Central memory CD8-positive, alpha-beta T cell (primary cell): ENCODE measurements around the gene COX10.

Source experiments
- ATAC-seq: fragments of 150-1000 bp; cut with Tn5 transposase; replicated peaks from 2 replicates; pipeline ENCODE4 v1.10.0; 2022; ENCODE audit warnings: mild to moderate bottlenecking, moderate FRiP score, moderate number of reproducible peaks; ENCODE audit not compliant: poor library complexity, severe bottlenecking; ENCODE audit errors: extremely low read depth
- DNase-seq, 2 donors: peaks; one replicate each; pipeline ENCODE4 v3.0.0; 2021; ENCODE audit warnings: low spot score in 2 of 2
- H3K27ac Mint-ChIP-seq: one replicate; pipeline ENCODE4 v1.8.0; 2022; ENCODE audit warnings: low read depth, mild to moderate bottlenecking, moderate library complexity, mixed read lengths
- H3K27me3 Mint-ChIP-seq: one replicate; pipeline ENCODE4 v1.8.0; 2022; ENCODE audit warnings: mixed read lengths
- H3K36me3 Mint-ChIP-seq: one replicate; pipeline ENCODE4 v1.8.0; 2022; ENCODE audit warnings: mild to moderate bottlenecking, moderate library complexity, mixed read lengths; ENCODE audit not compliant: insufficient read depth
- H3K4me1 Mint-ChIP-seq: one replicate; pipeline ENCODE4 v1.8.0; 2022; ENCODE audit warnings: mixed read lengths
- H3K4me3 Mint-ChIP-seq: one replicate; pipeline ENCODE4 v1.8.0; 2022; ENCODE audit warnings: mild to moderate bottlenecking, moderate library complexity, mixed read lengths
- H3K9me3 Mint-ChIP-seq: one replicate; pipeline ENCODE4 v1.8.0; 2022; ENCODE audit warnings: mixed read lengths

Gene COX10

GRCh38 chr17:14051692-14052091 lies 17.6 kb upstream of the COX10 start:
- Mint-ChIP-seq H3K36me3 (peaks cover 2% of the 10 kb centered on the region), H3K9me3 (no peaks in the 10 kb centered on the region), H3K27ac (no peak overlapping the region), H3K27me3 (no peaks in the 10 kb centered on the region), H3K4me3 (no peak overlapping the region), H3K4me1 (peaks cover 11% of the 10 kb centered on the region)
- DNase-seq = no peak
- ATAC-seq = no peak

DNA sequence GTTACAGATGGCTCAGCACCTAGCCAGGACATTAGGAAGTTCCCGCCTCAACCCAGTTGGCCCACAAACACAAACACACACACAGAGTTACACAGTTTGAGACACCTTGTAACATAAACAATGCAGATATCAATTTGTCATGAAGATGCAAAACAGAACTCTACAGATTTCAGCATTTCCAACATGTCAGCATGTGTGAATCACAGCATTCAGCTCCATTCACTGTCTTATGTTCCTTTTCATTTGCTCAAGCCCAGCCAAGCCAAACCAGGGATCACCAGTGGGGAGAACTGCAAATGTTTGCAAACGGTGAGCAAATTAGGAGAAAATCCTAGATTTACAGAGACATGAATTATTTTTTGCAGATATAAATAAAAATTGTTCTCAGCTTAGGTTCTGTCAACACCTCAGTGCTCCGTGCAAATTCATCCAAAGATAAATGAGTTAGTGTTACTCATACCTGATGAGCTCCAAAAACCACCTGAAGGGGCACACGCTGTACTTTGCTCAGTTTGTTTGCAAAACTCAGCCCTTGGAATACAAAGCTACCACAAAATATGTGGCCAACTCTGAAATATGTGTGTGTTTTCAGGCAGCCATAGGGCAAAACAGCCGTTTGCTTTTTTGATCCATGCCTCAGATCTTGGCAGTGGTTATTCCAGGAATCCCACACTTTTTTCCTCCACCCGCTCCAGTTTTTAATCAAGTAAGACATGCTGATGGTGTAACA lies 16.3 kb upstream of the COX10 start:
- no peaks in the 10 kb centered on the region for H3K9me3 Mint-ChIP-seq
- H3K4me3 Mint-ChIP-seq = no peak overlapping the region
- H3K27ac Mint-ChIP-seq = no peak overlapping the region
- H3K36me3 Mint-ChIP-seq = peaks cover 2% of the 10 kb centered on the region
- H3K4me1 Mint-ChIP-seq = peaks cover 6% of the 10 kb centered on the region
- H3K27me3 Mint-ChIP-seq = no peaks in the 10 kb centered on the region
- DNase-seq (no peak), ATAC-seq (no peak)

- peaks cover 5% of the 10 kb centered on the region for H3K36me3 Mint-ChIP-seq
Observed at GRCh38 chr17:14057591-14057990, 11.7 kb upstream of the COX10 start.

DNA sequence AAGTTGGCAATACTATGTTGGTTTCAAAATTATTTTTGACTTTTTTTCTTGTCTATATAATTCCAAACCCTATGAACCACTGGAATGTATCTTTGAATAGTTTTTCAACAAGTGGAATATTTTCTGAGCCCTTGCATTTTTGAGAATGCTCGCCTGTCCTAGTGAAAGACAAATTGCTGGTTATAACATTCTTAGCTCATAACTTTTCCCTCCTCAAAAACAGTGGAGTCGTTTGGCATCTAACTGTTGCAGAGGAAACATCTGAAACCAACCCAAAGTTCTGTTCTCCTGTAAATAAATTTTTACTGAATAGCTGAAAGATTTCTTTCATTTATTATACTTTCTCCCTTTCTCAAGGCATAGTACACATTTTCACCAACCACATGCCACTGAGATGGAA lies 11.3 kb upstream of the COX10 start:
- H3K4me3 Mint-ChIP-seq = no peak overlapping the region
- no peak overlapping the region for H3K27ac Mint-ChIP-seq
- H3K36me3 Mint-ChIP-seq = peaks cover 5% of the 10 kb centered on the region
- H3K4me1 Mint-ChIP-seq = peaks cover 6% of the 10 kb centered on the region
- H3K27me3 Mint-ChIP-seq = no peaks in the 10 kb centered on the region
- DNase-seq = no peak
- no peak for ATAC-seq
- H3K9me3 Mint-ChIP-seq = no peaks in the 10 kb centered on the region

More at GRCh38 chr17:14057591-14057990, 11.7 kb upstream of the COX10 start:
- Mint-ChIP-seq H3K9me3 (no peaks in the 10 kb centered on the region), H3K27ac (no peak overlapping the region), H3K4me1 (peaks cover 6% of the 10 kb centered on the region), H3K27me3 (no peaks in the 10 kb centered on the region), H3K4me3 (no peak overlapping the region)
- DNase-seq (no peak), ATAC-seq (no peak)

DNA sequence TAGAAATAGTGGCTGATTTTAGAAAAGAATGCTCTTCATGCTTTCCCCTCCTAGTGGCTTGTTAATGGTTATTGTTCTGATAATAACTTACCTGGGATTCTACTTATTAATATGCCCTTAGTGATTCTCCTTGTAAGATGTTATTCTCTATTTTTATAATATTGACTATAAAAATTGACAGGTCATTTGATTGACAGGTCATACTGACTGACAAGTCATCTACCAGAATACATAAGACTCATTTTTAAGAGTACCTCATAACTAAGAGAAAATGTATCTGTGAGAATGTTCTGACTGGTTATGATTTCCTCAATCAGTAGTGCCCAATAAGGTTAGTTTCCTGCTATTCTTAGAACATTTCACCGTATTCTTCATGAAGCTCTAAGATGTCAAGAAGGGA lies 8.6 kb upstream of the COX10 start:
- no peaks in the 10 kb centered on the region for H3K27me3 Mint-ChIP-seq
- no peak for ATAC-seq
- DNase-seq = no peak
- no peaks in the 10 kb centered on the region for H3K9me3 Mint-ChIP-seq
- H3K4me3 Mint-ChIP-seq = no peak overlapping the region
- H3K27ac Mint-ChIP-seq = no peak overlapping the region
- H3K36me3 Mint-ChIP-seq = peaks cover 5% of the 10 kb centered on the region
- H3K4me1 Mint-ChIP-seq = peaks cover 6% of the 10 kb centered on the region

GRCh38 chr17:14061666-14062560 lies 7.4 kb upstream of the COX10 start:
- Mint-ChIP-seq H3K4me3 (no peak overlapping the region), H3K27ac (no peak overlapping the region), H3K27me3 (no peaks in the 10 kb centered on the region), H3K4me1 (peaks cover 6% of the 10 kb centered on the region), H3K36me3 (peaks cover 5% of the 10 kb centered on the region), H3K9me3 (no peaks in the 10 kb centered on the region)
- DNase-seq = no peak
- no peak for ATAC-seq

DNA sequence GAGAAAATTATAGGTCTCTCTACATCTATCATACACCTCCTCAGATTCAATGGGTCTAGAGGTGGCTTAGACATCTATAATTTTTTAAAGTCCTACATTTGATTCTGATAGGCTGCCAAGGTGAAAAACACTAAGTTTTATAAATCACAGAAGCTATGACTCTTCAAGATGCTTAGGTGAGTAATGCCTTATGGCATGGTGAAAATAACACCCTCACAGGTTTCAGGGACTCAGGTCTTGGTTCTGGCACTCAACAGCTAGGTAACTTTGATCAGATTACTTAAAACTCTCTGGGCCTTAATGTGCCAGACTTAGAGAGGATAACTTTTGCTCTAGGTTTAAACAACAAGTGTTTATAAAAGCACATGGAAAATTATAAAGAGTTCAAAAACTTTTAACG lies 2.0 kb upstream of the COX10 start:
- no peak overlapping the region for H3K4me3 Mint-ChIP-seq
- H3K27me3 Mint-ChIP-seq = no peaks in the 10 kb centered on the region
- ATAC-seq (no peak), DNase-seq (no peak)
- H3K9me3 Mint-ChIP-seq = no peaks in the 10 kb centered on the region
- no peak overlapping the region for H3K27ac Mint-ChIP-seq
- H3K36me3 Mint-ChIP-seq = peaks cover 3% of the 10 kb centered on the region
- H3K4me1 Mint-ChIP-seq = peaks cover 33% of the 10 kb centered on the region

- DNase-seq (no peak), ATAC-seq (peak; percentile 5)
- H3K4me3 Mint-ChIP-seq = peak overlapping the region; percentile 94
- no peaks in the 10 kb centered on the region for H3K27me3 Mint-ChIP-seq
- peak overlapping the region; percentile 92 for H3K27ac Mint-ChIP-seq
- H3K36me3 Mint-ChIP-seq = peaks cover 3% of the 10 kb centered on the region
- H3K4me1 Mint-ChIP-seq = peaks cover 33% of the 10 kb centered on the region
- H3K9me3 Mint-ChIP-seq = no peaks in the 10 kb centered on the region
Observed at GRCh38 chr17:14068542-14069250, 608 bp upstream of the COX10 start.

DNA sequence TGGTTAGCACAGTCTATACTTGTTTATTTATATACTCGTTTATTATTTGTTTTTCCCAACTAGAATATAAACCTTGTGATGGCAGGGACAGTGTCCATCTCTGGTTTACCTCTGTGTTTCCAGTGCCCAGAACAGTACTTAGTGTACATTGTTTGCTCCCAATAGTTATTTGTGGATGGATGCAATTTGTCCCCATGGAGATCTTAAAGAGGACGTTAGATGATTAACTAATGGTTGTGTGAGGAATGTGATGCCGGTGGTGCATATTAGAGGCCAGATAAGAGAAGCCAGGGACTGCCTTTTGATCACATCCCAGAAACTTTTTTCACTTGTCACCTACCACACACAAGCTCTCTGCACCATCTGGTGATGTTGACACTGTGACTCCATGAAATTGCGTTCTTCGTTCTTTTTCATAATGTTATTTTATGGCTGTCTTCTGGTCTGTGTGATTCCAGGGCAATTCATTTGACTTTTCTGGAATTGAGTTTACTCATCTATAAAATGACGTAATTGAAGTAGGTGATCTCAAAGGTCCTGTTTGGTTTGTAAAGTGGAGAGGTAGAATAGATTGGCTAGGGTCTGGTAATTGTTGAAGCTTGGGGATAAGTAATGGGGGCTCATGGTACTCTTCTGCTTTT lies 1.2 kb downstream of the COX10 start:
- no peak overlapping the region for H3K27ac Mint-ChIP-seq
- DNase-seq (no peak), ATAC-seq (no peak)
- peak overlapping the region; percentile 94 for H3K4me3 Mint-ChIP-seq
- no peaks in the 10 kb centered on the region for H3K9me3 Mint-ChIP-seq
- peaks cover 6% of the 10 kb centered on the region for H3K36me3 Mint-ChIP-seq
- H3K27me3 Mint-ChIP-seq = no peaks in the 10 kb centered on the region
- H3K4me1 Mint-ChIP-seq = peaks cover 33% of the 10 kb centered on the region

GRCh38 chr17:14072881-14073280 lies 3.6 kb downstream of the COX10 start:
- no peak overlapping the region for H3K27ac Mint-ChIP-seq

DNA sequence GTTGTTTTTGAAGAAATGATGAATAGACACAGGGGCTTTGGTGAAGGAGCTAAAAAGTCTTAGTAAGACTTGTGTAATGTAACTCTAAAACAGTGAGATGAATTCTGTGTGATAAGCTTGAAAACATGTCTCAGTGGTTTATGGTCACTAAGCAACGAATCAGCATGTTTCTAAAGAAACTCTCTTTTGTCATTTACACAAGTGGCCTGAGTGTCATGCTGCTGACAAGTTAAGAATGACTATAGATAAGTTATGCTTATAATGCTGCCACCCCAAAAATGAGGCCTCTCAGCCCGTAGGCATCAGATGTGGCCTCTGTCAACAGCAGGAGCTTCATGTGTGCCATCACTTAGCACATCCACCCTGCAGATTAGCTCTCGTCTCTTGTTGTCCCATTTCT lies 8.7 kb downstream of the COX10 start:
- Mint-ChIP-seq H3K27ac (no peak overlapping the region), H3K9me3 (no peaks in the 10 kb centered on the region), H3K36me3 (peaks cover 34% of the 10 kb centered on the region), H3K4me3 (no peak overlapping the region), H3K27me3 (no peaks in the 10 kb centered on the region), H3K4me1 (peaks cover 23% of the 10 kb centered on the region)
- ATAC-seq (no peak), DNase-seq (no peak)

More at GRCh38 chr17:14072881-14073280, 3.6 kb downstream of the COX10 start:
- H3K27me3 Mint-ChIP-seq = no peaks in the 10 kb centered on the region
- ATAC-seq (no peak), DNase-seq (no peak)
- H3K36me3 Mint-ChIP-seq = peaks cover 21% of the 10 kb centered on the region
- H3K4me1 Mint-ChIP-seq = peaks cover 30% of the 10 kb centered on the region
- no peaks in the 10 kb centered on the region for H3K9me3 Mint-ChIP-seq
- H3K4me3 Mint-ChIP-seq = no peak overlapping the region

DNA sequence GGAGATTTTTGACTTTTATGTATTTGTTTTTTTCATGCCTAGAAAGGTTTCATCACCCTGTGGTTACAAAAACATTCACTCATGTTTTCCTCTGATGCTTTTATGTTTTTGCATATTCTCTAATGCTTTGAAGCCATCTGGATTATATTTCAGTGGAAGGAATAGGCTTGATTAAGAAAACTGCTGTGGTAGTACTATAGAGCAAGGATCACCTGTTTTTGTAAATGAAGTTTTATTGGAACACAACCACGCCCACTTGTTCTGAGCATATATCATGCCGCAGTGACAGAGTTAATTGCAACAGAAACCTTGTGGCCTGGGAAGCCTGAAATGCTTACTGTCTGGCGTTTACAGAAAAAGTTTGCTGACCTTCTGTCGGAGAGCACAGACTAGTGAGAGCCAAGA lies 11.5 kb downstream of the COX10 start:
- no peak overlapping the region for H3K4me3 Mint-ChIP-seq
- ATAC-seq = no peak
- no peak for DNase-seq
- peaks cover 27% of the 10 kb centered on the region for H3K4me1 Mint-ChIP-seq
- H3K27ac Mint-ChIP-seq = no peak overlapping the region
- no peaks in the 10 kb centered on the region for H3K9me3 Mint-ChIP-seq
- no peaks in the 10 kb centered on the region for H3K27me3 Mint-ChIP-seq
- peaks cover 32% of the 10 kb centered on the region for H3K36me3 Mint-ChIP-seq
